ENCODE results near the gene HECW1.
"Not testable (repeated sequence)": the region's sequence is repeated elsewhere in the genome, so short reads cannot be mapped to it uniquely, and the experiment has no call there.

Gene HECW1

DNA sequence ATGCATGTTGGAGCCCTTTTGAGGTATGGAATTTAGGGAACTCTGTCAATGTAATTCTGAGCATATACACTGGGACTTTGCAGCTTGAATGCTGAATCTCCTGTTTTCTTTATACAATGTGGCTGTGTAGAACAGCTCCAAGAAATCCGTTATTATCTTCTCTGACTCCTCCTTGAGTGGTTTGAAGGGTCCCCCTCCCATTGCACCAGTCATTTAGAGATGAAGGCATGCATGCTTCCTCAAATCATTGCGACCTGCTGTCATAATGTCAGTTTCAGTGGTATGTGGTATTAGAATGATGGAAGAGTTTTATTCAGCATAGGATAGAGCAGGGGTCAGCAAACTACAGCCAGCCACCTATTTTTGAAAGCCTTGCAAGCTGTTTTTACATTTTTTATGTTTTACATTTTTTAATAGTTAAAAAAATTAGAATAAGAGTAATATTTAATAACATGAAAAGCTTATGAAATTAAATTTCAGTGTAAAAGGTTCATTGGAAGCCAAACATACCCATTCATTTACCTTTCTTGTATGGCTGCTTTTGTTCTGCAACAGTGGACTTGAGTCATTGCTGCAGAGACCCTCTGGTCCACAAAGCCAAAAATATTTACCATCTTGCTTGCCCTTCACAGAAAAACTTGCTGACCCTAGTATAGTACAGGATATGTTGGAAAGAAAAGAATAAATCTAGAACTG is 478.6 kb downstream of the HECW1 start:
- no peak for DNase-seq (ENCODE audit: low read depth)
- no peak overlapping the region for H3K4me3 ChIP-seq (ENCODE audit: low read depth, low read length)
- no peak for TF ChIP-seq CTCF (IDR thresholded peaks at IDR 0.05; ENCODE audit: control insufficient read depth, extremely low read depth, insufficient read depth)

DNA sequence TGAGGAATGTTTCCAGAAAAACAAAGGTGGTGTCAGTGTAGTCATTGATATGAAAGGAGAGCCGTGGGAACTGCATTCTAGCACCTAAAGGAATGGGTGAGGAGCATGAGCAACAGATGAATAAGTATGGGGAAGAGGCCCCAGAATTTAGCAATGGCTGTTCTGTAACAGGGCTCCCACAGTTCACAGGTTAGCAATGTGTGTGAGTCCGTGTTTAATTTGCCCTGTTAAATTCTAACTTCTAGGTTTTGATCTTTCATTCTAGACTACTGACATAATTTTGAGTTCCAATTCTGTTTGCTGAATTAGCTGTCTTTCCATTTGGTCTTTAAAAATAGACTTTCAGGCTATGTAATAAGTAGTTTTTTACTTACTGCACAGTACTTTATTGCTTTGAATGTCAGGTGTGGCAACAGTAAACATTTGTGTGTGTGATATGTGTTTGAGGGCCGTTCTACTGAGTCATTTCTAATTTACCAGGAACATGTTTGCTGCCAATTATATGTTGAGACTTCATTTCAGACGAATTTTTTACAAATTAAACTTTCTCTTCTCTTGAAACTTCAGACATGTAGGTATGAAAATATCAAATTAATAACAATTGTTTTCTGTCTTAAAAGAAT is 479.2 kb downstream of the HECW1 start:
- no peak overlapping the region for H3K4me3 ChIP-seq (ENCODE audit: low read depth, low read length)
- no peak for DNase-seq (ENCODE audit: low read depth)
- TF ChIP-seq CTCF (IDR thresholded peaks at IDR 0.05; ENCODE audit: control insufficient read depth, extremely low read depth, insufficient read depth) = no peak

GRCh38 chr7:43592326-43592725 is 479.9 kb downstream of the HECW1 start:
- DNase-seq (ENCODE audit: low read depth) = no peak
- no peak overlapping the region for H3K4me3 ChIP-seq (ENCODE audit: low read depth, low read length)
- no peak for TF ChIP-seq CTCF (IDR thresholded peaks at IDR 0.05; ENCODE audit: control insufficient read depth, extremely low read depth, insufficient read depth)

GRCh38 chr7:43593010-43593409 is 480.6 kb downstream of the HECW1 start:
- no peak for TF ChIP-seq CTCF (IDR thresholded peaks at IDR 0.05; ENCODE audit: control insufficient read depth, extremely low read depth, insufficient read depth)
- H3K4me3 ChIP-seq (ENCODE audit: low read depth, low read length) = no peak overlapping the region
- no peak for DNase-seq (ENCODE audit: low read depth)

DNA sequence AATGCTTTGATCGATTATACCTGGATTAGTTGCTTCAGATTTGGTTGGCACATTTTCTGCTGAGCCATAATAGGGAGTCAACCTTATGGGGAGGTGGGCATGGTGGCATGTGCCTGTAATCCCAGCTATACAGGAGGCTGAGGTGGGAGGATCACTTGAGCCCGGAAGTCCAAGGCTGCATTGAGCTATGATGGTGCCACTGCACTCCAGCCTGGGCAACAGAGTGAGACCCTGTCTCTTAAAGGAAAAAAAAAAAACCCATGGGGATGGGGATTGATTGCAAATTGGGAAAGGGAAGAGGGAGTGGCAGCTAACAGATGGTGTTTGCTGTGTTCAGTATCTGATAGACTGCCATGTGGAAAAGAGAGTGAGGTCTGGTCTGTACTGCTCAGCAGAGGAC is 481.6 kb downstream of the HECW1 start:
- TF ChIP-seq CTCF (IDR thresholded peaks at IDR 0.05; ENCODE audit: control insufficient read depth, extremely low read depth, insufficient read depth) = no peak
- no peak for DNase-seq (ENCODE audit: low read depth)
- H3K4me3 ChIP-seq (ENCODE audit: low read depth, low read length) = no peak overlapping the region

DNA sequence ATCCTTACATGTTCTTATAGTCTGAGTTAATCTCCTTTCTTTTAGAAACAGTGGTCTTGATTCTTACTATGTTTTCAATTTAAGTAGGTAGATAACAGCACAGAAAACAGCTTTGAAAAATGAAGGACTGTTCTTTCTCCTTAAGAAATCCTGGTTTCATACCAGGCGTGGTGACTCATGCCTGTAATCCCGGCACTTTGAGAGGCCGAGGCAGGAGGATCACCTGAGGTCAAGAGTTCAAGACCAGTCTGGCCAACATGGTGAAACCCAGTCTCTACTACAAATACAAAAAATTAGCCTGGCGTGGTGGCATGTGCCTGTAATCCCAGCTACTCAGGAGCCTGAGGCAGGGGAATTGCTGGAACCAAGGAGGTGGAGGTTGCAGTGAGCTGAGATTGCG is 484.0 kb downstream of the HECW1 start:
- not testable (repeated sequence) for DNase-seq (ENCODE audit: low read depth); H3K4me3 ChIP-seq (ENCODE audit: low read depth, low read length)

- no peak overlapping the region for H3K4me3 ChIP-seq (ENCODE audit: low read depth, low read length)
- no peak for TF ChIP-seq CTCF (IDR thresholded peaks at IDR 0.05; ENCODE audit: control insufficient read depth, extremely low read depth, insufficient read depth)
- DNase-seq (ENCODE audit: low read depth) = no peak
These were observed 487.6 kb downstream of the HECW1 start for GRCh38 chr7:43600056-43600455.

Data from LNCaP clone FGC (cell line).